HepG2 (cell line): ENCODE measurements around the gene ZNF581. TPM values are rescaled to one million over a fixed set of nuclear protein-coding genes. Genes with fewer than 3 reads are reported as not detected.

Experiments
- AGO2 ChIP-seq: fragments of 200-400 bp; formaldehyde crosslinking; optimal IDR thresholded peaks from 2 replicates; pipeline ENCODE3; 2017; ENCODE audit warnings: mild to moderate bottlenecking, low read depth, low read length, moderate library complexity
- ATM ChIP-seq: fragments of 450-650 bp; IDR thresholded peaks from 2 replicates; pipeline ENCODE4 v1.7.1; 2017; ENCODE audit warnings: mild to moderate bottlenecking, borderline replicate concordance
- CTCF ChIP-seq: sonication (generic); formaldehyde crosslinking; IDR thresholded peaks from 2 replicates; pipeline ENCODE4 v1.5.0; 2020; ENCODE audit warnings: mild to moderate bottlenecking, missing genetic modification reagents, moderate library complexity
- HMGXB3 ChIP-seq: sonication (generic); formaldehyde crosslinking; IDR thresholded peaks from 2 replicates; pipeline ENCODE4 v1.4.0; 2020; ENCODE audit warnings: missing genetic modification reagents, borderline replicate concordance
- HNF4G ChIP-seq, 2 experiments: sonication (generic) in 1 of 2; formaldehyde crosslinking in 1 of 2; IDR thresholded peaks; 2 replicates each; pipeline versions ENCODE4 v1.4.0 to v1.6.1; 2011 to 2020; ENCODE audit warnings: borderline replicate concordance in 2 of 2, low read depth in 2 of 2, mild to moderate bottlenecking in 2 of 2, low read length in 1 of 2, missing genetic modification reagents in 1 of 2, moderate library complexity in 1 of 2
- IRX3 ChIP-seq: sonication (generic); formaldehyde crosslinking; IDR thresholded peaks from 2 replicates; pipeline ENCODE4 v1.8.1; 2023; ENCODE audit warnings: mild to moderate bottlenecking, low read depth, missing genetic modification reagents, borderline replicate concordance
- JUN ChIP-seq: sonication (generic); formaldehyde crosslinking; IDR thresholded peaks from 2 replicates; pipeline ENCODE4 v1.4.0; 2020; ENCODE audit warnings: mild to moderate bottlenecking, missing genetic modification reagents
- KDM5A ChIP-seq: fragments of 200-600 bp; sonication (generic); IDR thresholded peaks from 2 replicates; pipeline ENCODE4 v1.7.0; 2018; ENCODE audit warnings: antibody characterized with exemption, mild to moderate bottlenecking, low read length, borderline replicate concordance
- KLF15 ChIP-seq: sonication (generic); formaldehyde crosslinking; IDR thresholded peaks from 2 replicates; pipeline ENCODE4 v1.8.1; 2023; ENCODE audit warnings: borderline replicate concordance, mild to moderate bottlenecking, inconsistent platforms, missing genetic modification reagents, mixed read lengths
- NPAS2 ChIP-seq: sonication (generic); formaldehyde crosslinking; IDR thresholded peaks from 2 replicates; pipeline ENCODE4 v1.8.0; 2022; ENCODE audit warnings: mild to moderate bottlenecking, missing genetic modification reagents, borderline replicate concordance
- PHF8 ChIP-seq: sonication (generic); formaldehyde crosslinking; IDR thresholded peaks from 2 replicates; pipeline ENCODE4 v1.5.0; 2020; ENCODE audit warnings: missing genetic modification reagents
- RBAK ChIP-seq: sonication (generic); formaldehyde crosslinking; IDR thresholded peaks from 2 replicates; pipeline ENCODE4 v1.5.1; 2020; ENCODE audit warnings: mild to moderate bottlenecking, missing genetic modification reagents
- TBP ChIP-seq: sonication (generic); formaldehyde crosslinking; IDR thresholded peaks from 2 replicates; pipeline ENCODE4 v1.5.0; 2020; ENCODE audit warnings: missing genetic modification reagents
- ZFX ChIP-seq: sonication (generic); formaldehyde crosslinking; IDR thresholded peaks from 2 replicates; pipeline ENCODE4 v1.4.0; 2020; ENCODE audit warnings: mild to moderate bottlenecking, low read depth, missing genetic modification reagents, moderate library complexity
- ZFY ChIP-seq: sonication (generic); formaldehyde crosslinking; IDR thresholded peaks from 2 replicates; pipeline ENCODE4 v1.4.0; 2020; ENCODE audit warnings: missing genetic modification reagents
- ZIK1 ChIP-seq: sonication (generic); formaldehyde crosslinking; IDR thresholded peaks from 2 replicates; pipeline ENCODE4 v1.5.0; 2020; ENCODE audit warnings: mild to moderate bottlenecking, low read depth, missing genetic modification reagents, borderline replicate concordance
- ZNF281 ChIP-seq: sonication (generic); formaldehyde crosslinking; IDR thresholded peaks from 2 replicates; pipeline ENCODE4 v1.4.0; 2020; ENCODE audit warnings: missing genetic modification reagents, borderline replicate concordance
- polyA plus RNA-seq, 8 experiments: library from polyadenylated mRNA; depleted of rRNA in 3 of 8; stranded (reverse) in 7 of 8; unstranded in 1 of 8; fragments of >200 nt; fragmentation: Illumina TruSeq in 4 of 8; extraction: Trizol in 4 of 8; gene quantifications; 2 replicates each; pipeline versions ENCODE4 v1.2.1 to v1.2.3, GENCODE V29; 2011 to 2016; ENCODE audit warnings: low read depth in 4 of 8, missing spikeins in 1 of 8, mixed read lengths in 1 of 8; ENCODE audit not compliant: insufficient read depth in 1 of 8
- total RNA-seq, 5 experiments: library from RNA; depleted of rRNA; stranded (reverse); fragments of >200 nt; fragmentation: Illumina TruSeq; extraction: Trizol; gene quantifications; 2 replicates each; pipeline ENCODE4 v1.2.3, GENCODE V29; 2016; ENCODE audit warnings: low read depth in 1 of 5

The ZNF581 gene
- total and polyA plus RNA-seq, 2 of the 13 experiments (the other 11 are each of a cell fraction or from before 2014, with no cell fraction given) = 19.6 to 49.5 TPM

GRCh38 chr19:55624109-55625003, 19.1 kb upstream of the ZNF581 start, which contains the start of gene ZNF784 (continued):
- TF ChIP-seq HMGXB3 (CRISPR knock-in tag) (no peak), ATM (no peak), HNF4G (IDR thresholded peaks at IDR 0.05; ENCODE audit: borderline replicate concordance, low read depth, low read length) (peak; percentile 45; the same call in 1 of the 2 replicates), HNF4G (CRISPR knock-in tag; IDR thresholded peaks at IDR 0.05; ENCODE audit: borderline replicate concordance, low read depth) (no peak), RBAK (CRISPR knock-in tag) (no peak), JUN (CRISPR knock-in tag) (no peak; the same call in 1 of the 2 replicates), AGO2 (peak; percentile 57), KDM5A (peak; percentile 59; the same call in 1 of the 2 replicates), ZFY (peak; percentile 65), CTCF (CRISPR knock-in tag) (peak; percentile 22; the same call in 1 of the 2 replicates), ZNF281 (CRISPR knock-in tag) (peak; percentile 59; the same call in 1 of the 2 replicates), IRX3 (CRISPR knock-in tag) (no peak), PHF8 (peak; percentile 69), KLF15 (CRISPR knock-in tag) (no peak), ZFX (CRISPR knock-in tag) (peak; percentile 82), NPAS2 (CRISPR knock-in tag) (no peak), TBP (no peak), ZIK1 (CRISPR knock-in tag) (no peak)
